Stomach smooth muscle (tissue), 2 donors: ENCODE results near the gene RXRB.

Source experiments
- H3K27ac ChIP-seq: one replicate; pipeline ENCODE4 v1.7.0; 2013; ENCODE audit warnings: mild to moderate bottlenecking, low read length, inconsistent platforms
- H3K27me3 ChIP-seq, 2 donors: one replicate each; pipeline ENCODE4 v1.7.0; 2013; ENCODE audit warnings: low read length in 2 of 2; ENCODE audit not compliant: insufficient read depth in 2 of 2, control insufficient read depth in 1 of 2
- H3K36me3 ChIP-seq, 2 donors: one replicate each; pipeline ENCODE4 v1.7.0; 2013; ENCODE audit warnings: low read length in 2 of 2; ENCODE audit not compliant: control insufficient read depth in 2 of 2, insufficient read depth in 2 of 2
- H3K4me1 ChIP-seq: one replicate; pipeline ENCODE4 v1.7.0; 2013; ENCODE audit warnings: low read length; ENCODE audit not compliant: control insufficient read depth, insufficient read depth
- H3K4me3 ChIP-seq, 2 donors: one replicate each; pipeline ENCODE4 v1.7.0; 2013; ENCODE audit warnings: low read length in 2 of 2
- H3K9ac ChIP-seq, 2 donors: one replicate each; pipeline ENCODE4 v1.7.0; 2013; ENCODE audit warnings: low read length in 2 of 2, mild to moderate bottlenecking in 1 of 2
- H3K9me3 ChIP-seq, 2 donors: one replicate each; pipeline ENCODE4 v1.7.0; 2013; ENCODE audit warnings: low read length in 2 of 2; ENCODE audit not compliant: control insufficient read depth in 2 of 2
- donor health status: healthy.
- donor health status: Pancreatic carcinoma.

The RXRB gene

DNA sequence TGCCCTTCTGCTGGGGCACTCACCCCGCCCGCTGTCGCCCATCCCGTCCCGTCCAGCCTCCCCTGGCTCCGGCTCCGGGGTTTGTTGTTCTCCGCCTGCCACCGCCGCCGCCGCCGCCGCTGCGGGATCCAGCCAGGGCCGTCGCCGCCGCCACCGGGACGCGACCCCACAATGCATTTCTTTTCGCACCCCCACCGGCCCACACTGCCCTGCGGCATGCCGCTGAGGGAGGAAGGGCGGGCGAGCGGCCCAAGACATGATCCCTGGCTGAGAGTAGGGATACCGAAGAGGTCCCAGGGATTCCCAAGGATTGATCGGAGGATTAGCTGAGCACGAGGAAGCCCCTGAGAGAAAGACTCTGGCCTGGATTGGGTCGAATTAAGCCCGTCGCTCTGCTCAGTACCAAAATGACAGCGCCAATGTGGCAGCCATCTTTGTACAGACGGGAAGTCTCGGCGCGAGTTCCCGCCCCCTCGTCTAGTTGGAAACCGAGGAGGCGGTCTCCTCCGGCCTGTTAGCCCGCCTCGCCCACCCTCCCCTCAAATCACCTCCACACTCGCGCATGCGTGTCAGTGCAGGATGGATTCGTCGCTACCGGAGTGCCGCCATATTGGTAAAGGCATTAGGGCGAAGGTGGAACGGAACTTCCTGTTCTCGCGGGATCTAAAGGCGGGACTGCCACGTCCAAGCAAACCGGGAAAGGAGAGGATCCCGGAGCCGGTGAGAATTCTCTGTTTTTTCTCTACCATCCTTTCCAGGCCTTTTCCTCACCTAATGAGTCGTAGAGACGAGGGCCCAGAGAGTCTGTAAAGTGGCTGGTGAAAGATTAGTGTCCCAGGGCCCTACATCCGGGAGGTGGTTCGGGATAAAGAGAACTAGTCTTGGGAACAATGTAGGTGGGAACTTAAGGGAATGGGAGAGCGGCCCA, at the start of gene RXRB, which contains the start of gene SLC39A7:
Gene RXRB, minus strand, starts transcription at position 447 of the 928 bp plus-strand sequence. Its CDS starts 189 bp downstream, at position 258.
Gene SLC39A7, plus strand, starts transcription at position 649 of the 928 bp plus-strand sequence. CDS start 379 bp downstream, outside the sequence.
- Histone ChIP-seq H3K9ac (peak within 1 kb of the TSS; percentile 96 to 99), H3K36me3 (peaks cover 32 to 35% of the 10 kb centered on the region in 2 donors), H3K9me3 (no peaks in the 10 kb centered on the region), H3K27ac (peak within 1 kb of the TSS; percentile 98), H3K4me3 (peak within 1 kb of the TSS; percentile 88 to 97), H3K4me1 (peaks cover 61% of the 10 kb centered on the region), H3K27me3 (no peaks in the 10 kb centered on the region)

- Histone ChIP-seq H3K9ac (peak overlapping the region; percentile 99), H3K4me1 (peaks cover 26% of the 10 kb centered on the region), H3K36me3 (peaks cover 0 to 6% of the 10 kb centered on the region in 2 donors), H3K4me3 (peak overlapping the region; percentile 89 to 92), H3K27me3 (no peaks in the 10 kb centered on the region), H3K27ac (peak overlapping the region; percentile 99), H3K9me3 (no peaks in the 10 kb centered on the region)
Observed at GRCh38 chr6:33249732-33250630, 49.5 kb upstream of the RXRB start.

GRCh38 chr6:33248932-33249731, 48.7 kb upstream of the RXRB start:
- Histone ChIP-seq H3K9me3 (no peaks in the 10 kb centered on the region), H3K36me3 (peaks cover 0 to 4% of the 10 kb centered on the region in 2 donors), H3K4me1 (peaks cover 26% of the 10 kb centered on the region), H3K27me3 (no peaks in the 10 kb centered on the region), H3K4me3 (peak overlapping the region; percentile 89 to 92), H3K9ac (peak overlapping the region; percentile 99), H3K27ac (peak overlapping the region; percentile 99)

- Histone ChIP-seq H3K9me3 (no peaks in the 10 kb centered on the region), H3K27ac (peak overlapping the region; percentile 99), H3K4me3 (peak overlapping the region; percentile 71 to 89), H3K36me3 (peaks cover 0 to 4% of the 10 kb centered on the region in 2 donors), H3K27me3 (no peaks in the 10 kb centered on the region), H3K4me1 (peaks cover 26% of the 10 kb centered on the region), H3K9ac (peak overlapping the region; percentile 87 to 89)
Observed at GRCh38 chr6:33248643-33248931, 48.1 kb upstream of the RXRB start.

DNA sequence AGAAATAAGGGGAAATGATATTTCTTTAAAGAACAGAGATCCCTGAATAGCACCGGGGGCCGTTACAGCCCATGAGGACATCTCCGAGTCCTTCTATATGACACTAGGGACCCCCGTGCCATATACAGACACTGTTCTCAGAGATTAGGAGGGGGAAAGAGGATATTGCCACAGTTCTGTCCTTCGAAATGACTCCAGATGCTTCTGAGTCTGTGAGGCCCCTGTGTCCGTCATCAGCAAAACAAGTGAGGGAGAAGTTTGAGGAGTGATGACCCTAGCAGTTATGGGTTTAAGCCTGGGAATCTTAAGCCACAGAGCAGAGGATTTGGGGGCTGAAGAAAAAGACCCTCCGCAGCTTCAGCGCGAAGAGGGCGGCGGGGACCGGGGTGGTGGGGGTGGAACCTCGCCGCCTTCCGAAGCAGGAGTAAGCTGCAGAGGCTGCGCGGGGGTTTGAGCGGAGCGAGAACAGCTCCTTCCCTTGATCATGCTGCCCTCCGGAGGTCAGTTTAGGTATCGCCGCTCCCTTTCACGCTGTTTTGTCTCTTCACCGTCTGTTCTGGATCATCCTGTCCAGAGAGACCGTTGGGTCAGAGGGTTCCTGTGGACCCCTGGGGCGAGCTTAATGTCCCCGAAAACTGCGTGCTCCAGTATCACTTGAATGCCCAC, 47.6 kb upstream of the RXRB start:
- peaks cover 26% of the 10 kb centered on the region for H3K4me1 ChIP-seq
- peak overlapping the region; percentile 87 to 89 for H3K9ac ChIP-seq
- peaks cover 0 to 4% of the 10 kb centered on the region in 2 donors for H3K36me3 ChIP-seq
- H3K27me3 ChIP-seq = no peaks in the 10 kb centered on the region
- H3K4me3 ChIP-seq = peak overlapping the region; percentile 71 to 89
- H3K27ac ChIP-seq = peak overlapping the region; percentile 99
- no peaks in the 10 kb centered on the region for H3K9me3 ChIP-seq

GRCh38 chr6:33243476-33243875, 43.0 kb upstream of the RXRB start:
- Histone ChIP-seq H3K9ac (no peak overlapping the region), H3K4me1 (peaks cover 5% of the 10 kb centered on the region), H3K27ac (no peak overlapping the region), H3K4me3 (no peak overlapping the region), H3K9me3 (no peaks in the 10 kb centered on the region), H3K27me3 (peaks cover 2 to 7% of the 10 kb centered on the region in 2 donors), H3K36me3 (no peaks in the 10 kb centered on the region)

- Histone ChIP-seq H3K36me3 (no peaks in the 10 kb centered on the region), H3K4me3 (no peak overlapping the region), H3K9ac (no peak overlapping the region), H3K9me3 (no peaks in the 10 kb centered on the region), H3K4me1 (no peaks in the 10 kb centered on the region), H3K27me3 (peaks cover 2 to 7% of the 10 kb centered on the region in 2 donors), H3K27ac (no peak overlapping the region)
Observed at GRCh38 chr6:33241968-33242367, 41.5 kb upstream of the RXRB start.

- no peak overlapping the region for H3K9ac ChIP-seq
- no peaks in the 10 kb centered on the region for H3K36me3 ChIP-seq
- H3K27ac ChIP-seq = no peak overlapping the region
- no peaks in the 10 kb centered on the region for H3K9me3 ChIP-seq
- H3K4me1 ChIP-seq = no peaks in the 10 kb centered on the region
- no peak overlapping the region for H3K4me3 ChIP-seq
- peaks cover 9 to 14% of the 10 kb centered on the region in 2 donors for H3K27me3 ChIP-seq
Observed at GRCh38 chr6:33237741-33238140, 37.3 kb upstream of the RXRB start.

DNA sequence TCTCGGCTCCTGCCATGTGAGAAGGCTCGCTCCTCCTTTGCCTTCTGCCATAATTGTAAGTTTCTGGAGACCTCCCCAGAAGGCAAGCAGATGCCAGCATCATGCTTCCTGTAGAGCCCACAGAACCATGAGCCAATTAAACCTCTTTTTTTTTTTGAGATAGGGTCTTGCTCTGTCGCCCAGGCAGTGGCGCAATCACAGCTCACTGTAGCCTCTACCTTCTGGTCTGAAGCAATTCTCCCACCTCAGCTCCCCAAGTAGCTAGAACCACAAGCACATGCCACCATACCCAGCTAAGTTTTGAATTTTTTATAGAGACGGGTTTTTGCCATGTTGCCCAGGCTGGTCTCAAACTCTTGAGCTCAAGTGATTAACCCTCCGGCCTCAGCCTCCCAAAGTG, 36.4 kb upstream of the RXRB start:
- no peak overlapping the region for H3K9ac ChIP-seq
- no peaks in the 10 kb centered on the region for H3K36me3 ChIP-seq
- no peak overlapping the region for H3K4me3 ChIP-seq
- no peaks in the 10 kb centered on the region for H3K9me3 ChIP-seq
- no peaks in the 10 kb centered on the region for H3K4me1 ChIP-seq
- peaks cover 9 to 14% of the 10 kb centered on the region in 2 donors for H3K27me3 ChIP-seq
- no peak overlapping the region for H3K27ac ChIP-seq
